GM19193 (cell line): ENCODE results near the gene POLR3C.

Experiments used
- POLR2A ChIP-seq: IDR thresholded peaks from 4 replicates; pipeline ENCODE4 v1.6.1; 2011; ENCODE audit not compliant: insufficient read depth, insufficient read length; ENCODE audit errors: extremely low read depth

The POLR3C gene

DNA sequence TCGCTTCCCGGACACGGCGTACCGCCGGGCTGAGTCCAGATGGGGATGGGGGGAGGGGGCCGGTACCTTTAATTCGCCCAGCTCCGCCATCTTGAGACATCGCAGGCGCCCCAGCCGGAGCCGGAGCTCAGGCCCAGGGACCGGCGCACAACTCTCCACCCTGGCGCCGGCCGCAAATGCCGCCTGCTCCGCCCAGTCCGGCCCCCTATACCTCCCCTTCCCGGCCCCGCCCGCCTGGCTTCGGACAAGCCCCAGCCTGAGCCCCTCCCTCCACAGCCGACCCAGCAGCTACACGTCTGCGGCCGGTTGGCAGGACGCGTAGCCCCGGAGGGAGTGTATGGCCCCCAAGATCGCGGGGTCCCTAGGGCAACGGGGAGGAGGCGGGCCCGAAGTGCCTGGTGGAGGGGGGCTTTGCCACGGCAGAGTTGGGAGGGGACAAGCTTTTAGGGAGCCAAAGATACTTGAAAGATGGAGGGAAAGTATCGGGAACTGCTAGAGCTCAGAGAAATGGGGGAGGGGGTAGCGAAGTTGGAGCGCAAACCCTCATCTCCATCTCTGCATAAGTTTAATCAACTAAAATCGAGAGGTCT, 35.0 kb downstream of the POLR3C start, which contains the start of gene PIAS3:
Gene PIAS3 (minus strand): TSS at position 181 of the 590 bp plus-strand sequence. CDS start 91 bp downstream, at position 90.
- TF ChIP-seq POLR2A = peak; percentile 52

GRCh38 chr1:145859491-145860023, 35.6 kb downstream of the POLR3C start:
- TF ChIP-seq POLR2A = peak; percentile 45

DNA sequence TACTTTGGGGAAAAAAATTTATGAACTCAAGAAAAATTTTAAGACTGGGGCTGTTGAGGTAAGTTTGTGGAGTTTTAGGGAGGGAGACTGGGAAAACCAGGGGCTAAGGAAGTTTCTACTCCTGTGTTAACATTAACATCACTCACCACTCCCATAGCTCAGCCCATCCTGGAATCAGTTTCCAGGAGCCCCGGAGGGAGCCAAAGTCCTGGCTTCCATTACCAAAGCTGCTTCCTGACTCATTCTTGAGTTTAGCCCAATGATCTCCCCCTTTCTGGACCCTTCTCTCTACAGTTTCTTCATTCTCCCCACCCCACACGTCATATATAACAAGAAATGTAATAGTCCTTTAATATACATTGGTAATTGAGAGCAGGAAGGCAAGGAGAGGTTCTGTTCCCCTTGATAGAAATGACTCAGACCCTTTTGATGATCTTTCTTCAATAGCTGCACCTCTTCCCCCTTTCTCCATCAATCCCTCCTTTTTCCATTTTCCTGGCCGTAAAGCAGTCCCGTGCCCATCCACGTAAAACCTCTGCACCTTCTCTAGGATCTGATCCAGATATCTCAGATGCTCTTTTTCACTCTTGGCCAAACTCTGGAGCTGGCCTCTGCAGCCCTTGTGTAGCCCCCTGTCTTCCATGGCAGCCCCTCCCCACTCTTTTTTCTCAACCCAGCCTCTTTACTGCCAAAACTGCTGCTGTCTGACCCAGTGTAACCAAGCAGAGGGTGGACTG, 39.5 kb downstream of the POLR3C start:
- TF ChIP-seq POLR2A = no peak

- no peak for TF ChIP-seq POLR2A
Measured at GRCh38 chr1:145868232-145868631, 44.2 kb downstream of the POLR3C start.

DNA sequence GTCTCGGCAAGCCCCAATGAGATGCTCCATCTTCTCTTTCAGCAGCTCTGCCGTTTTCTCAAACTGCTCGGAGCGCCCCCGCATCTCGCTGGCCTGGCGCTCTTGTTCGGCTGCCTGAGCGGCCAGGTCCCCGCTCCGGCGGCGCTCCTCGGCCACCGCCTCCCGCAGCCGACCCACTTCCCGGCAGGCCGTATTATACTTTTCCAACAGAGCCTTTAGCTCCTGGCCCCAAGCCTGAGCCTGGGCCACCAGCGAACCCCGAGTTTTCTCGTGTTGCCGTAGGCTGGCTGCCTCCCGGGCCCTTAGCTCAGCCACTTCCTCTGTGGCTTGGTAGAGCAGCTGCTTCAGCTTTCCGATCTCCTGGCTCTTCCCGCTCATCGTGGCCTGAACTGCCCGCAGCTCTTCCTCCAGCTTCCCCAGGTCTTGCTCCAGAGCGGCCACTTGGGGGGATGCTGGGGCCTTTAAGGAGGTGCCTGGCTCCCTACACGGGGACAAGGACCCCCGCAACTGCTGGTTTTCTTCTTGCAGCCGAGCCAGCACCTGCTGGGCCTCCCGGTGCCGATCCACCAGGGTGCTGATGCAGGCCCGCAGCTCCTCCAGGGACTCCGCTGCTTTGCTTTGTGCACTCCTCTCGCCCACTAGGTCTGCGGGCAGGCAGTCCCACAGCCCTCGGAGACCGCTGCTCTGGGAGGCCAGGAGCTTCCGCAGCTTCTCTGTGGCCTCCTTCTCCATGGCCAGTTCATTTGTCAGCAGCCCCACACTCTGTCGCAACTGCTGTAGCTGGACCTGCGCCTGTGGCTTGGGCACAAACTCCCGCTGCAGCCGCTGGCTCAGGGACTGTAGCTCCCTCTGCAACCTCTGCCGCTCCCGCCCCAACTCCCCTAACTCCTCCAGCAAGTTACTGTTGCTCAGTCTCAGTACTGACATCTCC, 48.3 kb downstream of the POLR3C start:
- peak; percentile 16 for TF ChIP-seq POLR2A

GRCh38 chr1:145874646-145875045, 50.6 kb downstream of the POLR3C start:
- TF ChIP-seq POLR2A = no peak

GRCh38 chr1:145877923-145878486, 54.0 kb downstream of the POLR3C start:
- no peak for TF ChIP-seq POLR2A

DNA sequence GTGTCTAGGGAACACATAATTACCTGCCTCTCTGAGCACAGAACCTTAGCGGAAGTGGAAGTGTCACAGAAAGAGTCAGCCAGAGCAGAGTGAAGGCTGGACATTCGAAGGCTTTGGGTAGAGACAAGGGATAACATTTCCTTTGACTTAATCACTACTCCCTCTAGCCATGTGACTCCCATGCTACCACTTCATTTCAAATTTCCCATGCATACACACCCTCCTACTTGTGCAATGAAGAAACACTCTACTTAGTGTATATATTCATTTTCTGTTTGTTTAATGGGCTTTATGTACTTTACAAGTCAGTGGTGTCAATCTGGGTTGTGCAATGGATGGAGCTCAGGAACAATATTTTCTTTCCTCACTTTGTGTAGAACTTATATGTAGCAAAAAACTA, 54.7 kb downstream of the POLR3C start:
- no peak for TF ChIP-seq POLR2A

DNA sequence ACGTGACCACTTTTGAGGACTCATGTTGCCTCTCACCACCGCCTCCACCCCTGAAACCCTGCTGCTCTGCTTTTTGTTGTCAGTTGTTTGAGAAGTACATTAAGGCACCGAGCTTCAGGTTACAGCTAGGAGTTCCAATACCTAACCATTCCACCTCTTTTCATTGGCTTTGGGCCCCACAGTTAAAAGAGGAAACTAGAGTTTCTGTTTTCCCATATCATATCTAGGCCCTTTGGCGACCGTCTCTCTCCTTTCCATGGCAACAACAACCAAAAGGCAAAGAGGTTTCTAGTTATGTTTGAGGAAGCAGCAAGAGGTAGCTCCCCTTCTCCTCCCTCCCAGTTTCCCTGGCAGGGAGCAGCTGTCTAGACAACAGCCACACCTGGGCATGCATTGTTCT, 55.8 kb downstream of the POLR3C start:
- no peak for TF ChIP-seq POLR2A

- no peak for TF ChIP-seq POLR2A
Measured at GRCh38 chr1:145884675-145885074, 60.7 kb downstream of the POLR3C start.

GRCh38 chr1:145885738-145886287, 61.8 kb downstream of the POLR3C start, which contains the start of gene ANKRD35:
TSS of gene ANKRD35 (minus strand) at chr1:145885866. CDS start at chr1:145885758, 108 bp downstream.
- no peak for TF ChIP-seq POLR2A

DNA sequence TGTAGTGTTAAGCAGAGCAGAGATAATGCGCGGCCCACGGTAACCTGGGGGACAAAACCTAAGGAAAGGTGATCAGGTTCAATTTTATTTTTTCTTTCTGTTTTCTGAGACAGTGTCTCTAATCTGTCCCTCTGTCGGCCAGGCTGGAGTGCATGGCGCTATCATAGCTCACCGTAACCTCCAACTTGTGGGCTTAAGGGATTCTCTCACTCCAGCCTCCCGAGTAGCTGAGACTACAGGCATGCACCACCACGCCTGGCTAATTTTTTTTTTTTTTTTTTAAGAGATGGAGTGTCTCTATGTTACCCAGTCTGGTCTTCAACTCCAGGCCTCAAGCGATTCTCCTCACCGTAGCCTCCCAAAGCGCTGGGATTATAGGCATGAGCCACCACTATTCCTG, 62.4 kb downstream of the POLR3C start:
- no peak for TF ChIP-seq POLR2A

- no peak for TF ChIP-seq POLR2A
Measured at GRCh38 chr1:145886816-145887215, 62.8 kb downstream of the POLR3C start.

- no peak for TF ChIP-seq POLR2A
Measured at GRCh38 chr1:145887631-145888030, 63.6 kb downstream of the POLR3C start.
